NK-92 treated with Interleukin-12 subunit alpha and Interleukin-12 subunit beta, amount 100 ng/mL, for 24 hours (cell line): ENCODE results near the gene ZDHHC21.

Source experiments
- DNase-seq: peaks from one replicate; lab custom pipeline; 2025; lab: John Stamatoyannopoulos, UW

Gene ZDHHC21

GRCh38 chr9:14616188-14616982, 76.8 kb downstream of the ZDHHC21 start:
- DNase-seq = no peak

- DNase-seq = no peak
These were observed 84.7 kb downstream of the ZDHHC21 start for GRCh38 chr9:14608540-14608939.

- DNase-seq = no peak
These were observed 95.9 kb downstream of the ZDHHC21 start for GRCh38 chr9:14597171-14597799.

- no peak for DNase-seq
These were observed 99.8 kb downstream of the ZDHHC21 start for GRCh38 chr9:14593406-14593805.

- no peak for DNase-seq
These were observed 101.8 kb downstream of the ZDHHC21 start for GRCh38 chr9:14591411-14591810.

GRCh38 chr9:14585730-14586473, 107.3 kb downstream of the ZDHHC21 start:
- peak; percentile 15 for DNase-seq

GRCh38 chr9:14584571-14584970, 108.7 kb downstream of the ZDHHC21 start:
- no peak for DNase-seq

GRCh38 chr9:14578030-14578429, 115.2 kb downstream of the ZDHHC21 start:
- no peak for DNase-seq

GRCh38 chr9:14574173-14574572, 119.1 kb downstream of the ZDHHC21 start:
- no peak for DNase-seq

GRCh38 chr9:14573319-14573718, 119.9 kb downstream of the ZDHHC21 start:
- DNase-seq = no peak

GRCh38 chr9:14565352-14566016, 127.7 kb downstream of the ZDHHC21 start:
- DNase-seq = no peak

- DNase-seq = no peak
These were observed 129.2 kb downstream of the ZDHHC21 start for GRCh38 chr9:14563902-14564624.

GRCh38 chr9:14561929-14562405, 131.3 kb downstream of the ZDHHC21 start:
- DNase-seq = no peak
